GM18870 (cell line): ENCODE data around the gene KLHL14.

Experiments used
- ATAC-seq: cut with Tn5 transposase; IDR thresholded peaks from one replicate; pipeline ENCODE4 v1.9.1; 2021; ENCODE audit warnings: moderate library complexity; ENCODE audit not compliant: unreplicated experiment

The KLHL14 gene

DNA sequence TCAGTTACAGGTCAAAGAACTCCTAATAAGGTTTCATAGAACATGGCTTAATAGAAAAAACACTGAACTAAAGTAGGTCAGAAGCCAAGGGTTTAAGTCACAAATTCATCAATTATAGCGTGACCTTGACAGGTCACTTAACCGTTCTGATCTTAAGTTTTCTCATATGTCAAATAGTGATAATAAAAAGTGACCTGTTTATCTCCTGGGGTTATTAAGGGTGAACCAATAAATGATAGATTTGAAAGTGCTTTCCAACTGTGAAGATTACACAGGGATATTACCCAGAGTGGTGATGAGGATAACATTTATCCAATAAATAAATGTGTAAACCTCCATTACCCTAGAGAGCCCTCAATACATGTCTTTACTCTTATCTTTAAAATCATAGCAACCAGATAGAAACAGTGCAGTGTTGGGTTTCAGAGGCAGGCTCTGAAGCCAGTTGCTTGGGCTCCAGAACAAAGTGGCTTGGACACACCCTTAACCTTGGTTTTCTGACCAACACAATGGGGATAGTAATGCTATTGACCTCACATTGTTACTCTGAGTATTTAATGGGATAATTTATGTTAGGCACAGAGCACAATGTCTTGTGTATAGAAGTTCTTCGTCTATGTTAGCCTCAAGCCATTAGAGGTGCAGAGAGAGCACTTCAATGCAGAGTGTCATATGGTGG, 48.6 kb downstream of the KLHL14 start:
- ATAC-seq, result no peak

DNA sequence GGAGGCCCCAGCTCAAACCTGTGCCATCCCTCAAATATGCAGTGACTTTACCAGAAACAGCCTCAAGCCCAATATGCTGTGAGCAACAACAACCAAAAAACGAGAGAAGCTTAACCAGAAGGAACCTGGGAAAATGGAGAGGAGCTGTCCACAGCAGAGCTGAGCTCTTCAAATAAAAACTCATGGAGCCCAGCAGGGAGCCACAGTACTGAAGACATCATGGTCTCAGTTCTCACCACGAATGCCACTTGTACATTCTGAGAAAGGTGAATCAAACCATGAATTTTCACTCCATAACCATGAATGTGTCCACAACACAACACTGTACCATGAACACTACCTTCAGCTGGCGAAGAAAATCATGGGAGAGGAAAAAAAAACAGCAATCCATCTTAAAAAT, 50.5 kb downstream of the KLHL14 start:
- ATAC-seq, result no peak

DNA sequence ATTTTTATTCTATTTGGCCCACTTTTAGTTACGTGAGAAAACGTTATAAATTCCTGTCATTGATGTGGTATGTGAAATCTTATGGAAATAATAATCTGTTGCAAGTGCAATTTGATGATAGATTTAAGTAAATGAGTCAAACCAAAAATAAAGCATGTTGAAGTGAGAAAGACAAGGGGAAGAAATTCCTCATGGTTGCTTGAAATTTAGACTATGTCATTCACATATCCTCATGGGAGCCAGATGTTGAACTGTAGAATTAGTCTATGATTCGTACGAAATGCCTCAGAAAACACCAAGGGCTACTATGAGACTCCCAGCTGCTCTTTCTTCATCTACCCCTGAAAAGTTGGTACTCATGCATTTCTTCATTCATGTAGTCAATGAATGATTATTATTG, 55.7 kb downstream of the KLHL14 start:
- no peak for ATAC-seq

DNA sequence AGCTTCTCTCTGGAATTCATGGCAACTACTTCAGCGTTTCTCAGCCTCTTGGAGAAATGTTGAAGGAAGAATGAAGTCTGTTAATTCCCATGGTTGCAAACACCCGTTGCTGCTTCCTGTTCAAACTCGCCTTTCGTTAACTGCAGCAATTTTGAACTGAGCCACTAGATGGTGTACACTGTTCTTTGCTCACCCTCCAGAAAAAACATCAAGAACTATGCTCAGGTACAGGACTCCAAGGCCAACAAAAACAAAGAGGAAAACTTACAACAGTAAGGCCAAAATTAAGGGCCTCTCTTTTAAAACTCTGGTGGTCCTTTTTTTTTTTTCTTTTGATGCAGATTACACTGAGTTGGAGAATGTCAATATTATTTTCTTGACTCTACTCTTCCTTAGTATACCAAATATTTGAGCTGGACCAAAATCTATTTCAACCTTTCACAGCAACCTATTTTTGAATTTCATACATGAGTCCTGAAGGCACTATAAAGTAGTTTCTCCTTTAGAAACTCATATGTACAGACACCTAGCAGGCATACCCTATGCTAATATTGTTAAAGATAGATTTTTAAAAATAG, 58.2 kb downstream of the KLHL14 start:
- peak; percentile 95 for ATAC-seq

DNA sequence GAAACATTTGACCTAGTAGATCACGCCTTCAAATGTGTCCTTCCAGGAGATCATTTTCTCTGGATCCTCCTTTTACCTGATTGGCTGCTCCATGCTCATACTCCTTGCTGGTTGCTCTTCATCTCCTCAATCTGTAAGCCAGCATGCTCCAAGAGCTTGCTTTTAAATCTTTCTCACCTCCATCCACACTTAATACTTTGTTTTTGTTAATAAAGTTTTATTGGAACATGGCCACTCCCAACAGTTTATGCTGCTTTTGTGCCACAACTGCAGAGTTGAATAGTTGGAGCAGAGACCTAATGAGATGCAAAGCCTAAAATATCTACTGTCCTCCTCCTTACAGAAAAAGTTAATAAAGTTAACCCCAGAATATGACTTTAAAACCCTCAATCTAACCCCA, 60.0 kb downstream of the KLHL14 start:
- no peak for ATAC-seq

DNA sequence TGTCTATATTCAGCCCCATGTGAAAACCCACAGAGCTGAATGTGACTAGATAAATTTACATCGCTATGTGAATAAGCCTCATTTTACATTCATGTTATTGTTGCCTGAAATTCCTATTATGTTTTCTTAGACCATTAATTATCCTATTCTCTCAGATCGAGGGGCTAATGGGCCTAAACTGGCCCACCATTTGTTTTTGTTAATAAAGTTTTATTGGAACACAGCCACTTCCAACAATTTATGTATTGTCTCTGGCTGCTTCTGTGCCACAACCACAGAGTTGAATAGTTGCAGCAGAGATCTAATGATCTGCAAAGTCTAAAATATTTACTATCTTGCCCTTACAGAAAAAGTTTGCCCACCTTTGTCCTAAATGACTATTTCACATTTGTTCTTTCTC, 61.0 kb downstream of the KLHL14 start:
- ATAC-seq, result no peak

DNA sequence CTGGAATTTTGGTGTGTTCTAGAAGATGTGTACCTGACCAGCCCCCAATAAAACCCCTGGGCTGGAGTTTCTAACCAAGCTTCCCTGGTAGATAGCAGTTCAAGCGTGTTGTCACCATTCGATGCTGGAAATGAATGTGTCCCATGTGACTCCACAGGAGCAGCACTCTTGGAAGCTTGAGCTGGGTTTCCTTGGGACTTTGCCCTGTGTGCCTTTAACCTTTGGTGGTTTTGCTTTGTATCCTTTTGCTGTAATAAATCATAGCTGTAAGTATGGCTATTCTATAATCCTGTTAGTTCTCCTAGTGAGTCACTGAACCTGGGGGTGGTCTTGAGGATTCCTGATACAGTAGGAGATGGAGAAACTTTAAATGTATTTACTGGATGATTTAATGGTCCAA, 65.2 kb downstream of the KLHL14 start:
- no peak for ATAC-seq

DNA sequence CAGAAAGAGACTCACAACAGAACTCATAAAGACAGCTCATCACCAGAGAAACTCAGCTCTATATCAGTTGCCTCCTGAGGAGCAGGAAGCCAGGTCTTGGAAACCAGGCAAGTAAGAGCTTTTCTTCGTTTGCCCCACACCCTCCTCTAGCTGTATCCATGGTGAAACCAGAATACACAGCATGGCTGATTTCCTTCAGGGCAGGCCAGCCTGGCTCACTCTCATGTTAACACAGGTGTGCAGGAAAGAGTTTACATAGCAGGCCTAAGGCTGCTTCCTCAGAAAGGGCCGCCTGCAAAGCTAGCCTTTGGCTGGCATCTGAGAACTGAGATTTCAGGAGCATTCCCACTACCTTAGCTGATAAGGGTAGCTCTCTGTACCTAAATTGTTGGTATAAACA, 65.7 kb downstream of the KLHL14 start:
- ATAC-seq, result no peak

DNA sequence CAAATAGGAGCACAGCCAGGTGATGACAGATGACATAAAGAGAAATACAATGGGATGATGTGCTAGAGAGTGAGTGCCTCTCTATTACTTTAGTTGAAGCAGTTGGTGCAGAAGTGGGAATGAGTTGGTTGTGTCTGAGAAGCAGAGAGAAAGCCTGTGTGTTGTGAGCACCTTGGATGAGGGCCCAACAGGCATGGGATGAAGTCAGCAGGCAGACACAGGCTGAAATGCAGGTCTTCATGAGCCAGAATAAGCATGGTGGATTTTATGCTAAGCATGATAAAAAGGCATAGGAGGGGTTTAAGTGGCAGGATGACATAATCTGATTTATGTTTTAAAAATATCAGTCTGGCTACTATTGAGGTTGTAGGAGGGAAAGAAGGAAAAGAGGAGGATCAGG, 71.5 kb downstream of the KLHL14 start:
- ATAC-seq, result no peak

DNA sequence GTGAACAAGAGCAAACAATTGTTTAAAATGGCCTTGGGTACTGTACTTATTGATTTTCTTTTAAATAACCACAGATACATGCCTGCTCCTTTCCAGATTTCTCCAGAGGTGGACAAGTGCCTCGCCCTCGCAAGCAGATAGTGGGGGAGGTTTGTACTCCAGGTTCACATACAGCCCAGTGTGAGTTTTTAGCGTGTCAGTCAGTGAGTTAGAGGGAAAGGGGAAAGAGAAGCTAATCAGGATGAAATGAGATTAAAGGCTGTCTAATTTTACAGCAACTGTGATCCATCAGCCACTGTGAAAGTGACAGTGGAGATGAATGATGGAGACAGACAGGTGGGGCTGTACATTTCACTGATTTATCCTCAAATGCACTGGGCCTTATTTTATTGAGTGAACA, 74.7 kb downstream of the KLHL14 start:
- ATAC-seq, result no peak

DNA sequence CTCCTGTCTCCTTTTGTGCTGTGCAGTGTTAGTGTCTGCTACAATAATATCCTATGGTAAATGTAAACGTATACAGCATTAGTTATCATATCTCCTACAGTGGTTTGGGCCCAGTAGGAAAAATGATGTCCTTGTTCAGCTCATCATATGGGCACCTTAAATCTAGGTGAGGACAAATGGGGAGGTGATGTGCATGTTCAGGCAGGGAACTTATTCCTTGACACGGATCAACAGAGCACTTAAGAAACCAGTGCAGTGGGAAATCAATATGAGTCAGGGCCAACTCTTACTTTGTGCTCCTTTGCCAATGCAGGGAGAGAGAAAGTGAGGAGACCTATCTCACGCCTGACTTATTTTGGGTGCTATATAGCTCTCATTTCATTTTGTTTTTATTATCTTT, 76.4 kb downstream of the KLHL14 start:
- no peak for ATAC-seq

DNA sequence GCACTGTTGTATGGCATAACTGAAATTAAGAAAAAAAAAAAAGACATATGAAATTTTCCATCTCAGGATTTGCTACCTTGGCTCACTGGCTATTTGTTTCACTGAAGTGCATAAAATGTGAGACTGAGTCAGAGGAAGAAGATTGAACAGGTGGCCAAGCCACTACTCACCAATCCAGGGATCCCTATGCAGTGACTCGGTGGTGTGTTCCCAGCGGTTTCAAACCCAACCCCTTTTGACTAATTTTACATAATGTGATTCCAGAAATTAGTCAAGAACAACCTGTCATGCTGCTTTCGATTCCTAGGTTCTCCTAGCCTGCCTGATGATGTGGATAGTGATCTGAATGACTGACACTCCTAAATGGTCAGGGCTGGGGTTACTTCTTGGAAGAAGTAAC, 77.3 kb downstream of the KLHL14 start:
- ATAC-seq, result no peak

DNA sequence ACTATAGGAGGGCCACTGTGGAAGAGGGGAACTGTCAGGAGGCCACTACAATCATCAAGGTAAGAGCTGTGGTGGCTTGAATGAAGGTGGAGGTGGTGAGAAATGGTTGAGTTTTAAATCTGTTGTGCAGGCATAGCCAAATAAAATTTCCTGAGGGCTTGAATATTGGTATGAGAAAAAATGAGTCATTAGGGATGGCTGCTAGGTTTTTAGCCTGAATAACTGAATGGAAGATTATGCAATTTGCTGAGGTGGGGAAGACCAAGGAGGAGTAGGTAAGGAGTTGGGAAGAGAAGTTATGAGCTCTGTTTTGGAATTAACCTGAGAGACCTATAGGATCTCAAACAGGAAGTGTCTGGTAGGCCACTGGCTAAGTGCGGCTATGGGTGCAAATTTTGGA, 84.0 kb downstream of the KLHL14 start:
- ATAC-seq, result no peak

DNA sequence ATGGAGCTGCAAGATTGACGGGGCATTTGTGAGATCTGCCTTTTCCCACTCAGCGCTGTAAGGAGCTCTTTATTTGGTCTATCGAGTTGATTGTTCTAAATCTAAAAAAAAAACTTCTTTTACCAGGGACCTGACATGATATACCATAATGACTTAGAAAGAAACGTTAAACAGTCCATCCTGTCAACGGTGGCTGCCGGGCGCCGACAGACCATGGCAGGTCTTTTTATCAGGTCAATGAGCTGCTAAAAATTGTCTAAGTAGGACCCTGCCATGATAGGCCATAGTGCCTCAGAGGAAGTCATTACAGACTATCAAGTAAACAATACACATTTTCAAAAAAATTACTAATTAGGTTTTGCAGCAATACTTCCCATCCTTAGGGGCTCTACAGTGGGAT, 87.9 kb downstream of the KLHL14 start:
- ATAC-seq, result no peak

DNA sequence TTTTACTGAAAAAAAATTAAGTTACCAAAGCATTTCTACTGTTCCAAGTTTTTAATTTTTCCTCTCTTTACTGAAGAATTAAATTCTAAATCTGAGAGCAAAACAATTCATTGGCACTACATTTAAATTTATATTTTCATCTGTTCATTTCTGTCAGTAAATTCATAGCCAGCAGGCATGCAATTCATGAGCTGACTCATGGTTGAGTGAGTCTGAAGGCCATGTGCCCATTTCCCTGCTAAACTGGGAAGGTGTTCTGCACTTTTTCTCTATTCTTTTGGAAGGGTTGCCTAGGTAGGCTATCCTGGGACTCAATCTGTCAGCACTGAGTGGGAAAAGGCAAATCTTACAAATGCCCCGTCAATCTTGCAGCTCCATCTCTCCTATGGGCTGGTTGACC, 88.7 kb downstream of the KLHL14 start:
- no peak for ATAC-seq

DNA sequence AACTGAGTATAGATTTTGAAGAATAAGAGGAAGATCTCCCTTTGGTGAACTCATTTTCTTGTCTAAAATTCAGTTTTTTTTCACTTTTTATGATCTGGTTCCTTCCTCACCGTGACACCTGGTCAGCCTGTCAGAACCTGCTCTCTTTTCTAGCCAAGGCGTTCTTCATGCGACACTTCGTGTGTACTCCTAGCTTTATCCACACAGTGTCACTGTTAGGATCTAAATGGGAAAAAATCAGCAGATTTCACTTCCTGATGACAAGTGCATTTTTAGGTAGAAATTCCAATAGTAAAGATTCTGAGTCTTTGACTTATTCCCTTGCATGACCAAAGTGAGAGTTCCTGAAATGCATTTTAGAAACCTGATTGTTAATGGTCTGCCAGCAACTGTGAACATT, 89.8 kb downstream of the KLHL14 start:
- ATAC-seq, result no peak

DNA sequence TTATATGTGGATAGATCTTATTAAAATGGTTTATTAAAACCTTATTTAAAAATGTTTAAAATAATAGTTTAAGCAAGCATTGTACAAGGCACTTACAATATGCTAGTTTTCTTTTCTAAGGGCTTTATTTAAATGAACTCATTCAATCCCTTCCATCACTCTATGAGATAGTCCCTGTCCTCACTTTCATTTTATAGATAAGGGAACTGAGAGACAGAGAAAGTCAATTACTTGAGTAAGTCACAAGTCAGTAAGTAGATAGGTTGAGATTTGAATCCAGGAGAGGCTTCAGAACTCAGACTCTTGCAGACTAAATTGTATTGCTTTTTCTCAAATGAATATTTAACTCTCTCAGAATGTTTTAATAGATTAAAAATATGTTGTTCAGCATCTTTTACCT, 95.2 kb downstream of the KLHL14 start:
- ATAC-seq, result no peak

DNA sequence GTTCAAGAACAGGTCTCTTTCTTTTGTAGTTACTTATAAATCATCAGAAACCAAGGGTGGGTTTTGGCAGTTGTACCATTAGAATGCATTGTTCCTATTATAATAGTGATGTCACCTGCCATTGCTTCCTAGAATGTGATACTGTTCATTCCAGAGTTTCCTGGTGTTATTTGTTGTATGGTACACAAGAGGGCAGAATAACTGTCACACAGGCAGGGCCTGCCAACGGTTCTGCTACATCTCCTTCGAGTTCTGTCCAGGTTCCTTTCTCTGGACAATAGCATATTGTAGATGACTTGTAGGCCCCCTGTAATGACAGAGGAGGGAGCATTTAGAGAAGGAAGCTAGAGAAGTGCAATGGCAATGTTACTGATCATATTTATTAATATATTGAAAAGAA, 98.3 kb downstream of the KLHL14 start:
- ATAC-seq, result no peak

DNA sequence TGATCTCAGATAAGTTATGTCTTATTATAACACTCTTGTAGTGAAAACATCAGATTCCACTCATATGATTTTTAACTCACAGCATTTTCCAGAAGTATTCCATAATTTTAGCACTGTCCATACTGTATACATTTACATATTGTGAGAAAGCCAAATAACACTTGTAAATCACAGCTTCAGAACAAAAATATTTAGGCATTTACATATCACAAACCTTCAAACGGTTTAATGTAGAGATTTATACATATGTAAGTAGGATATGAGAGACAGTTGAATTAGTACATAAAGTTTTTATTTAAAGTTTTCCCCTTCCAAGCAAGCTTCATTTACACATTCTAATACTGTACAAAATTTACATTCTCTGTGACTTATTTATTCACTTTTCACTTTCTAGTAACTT, 100.4 kb downstream of the KLHL14 start:
- no peak for ATAC-seq

DNA sequence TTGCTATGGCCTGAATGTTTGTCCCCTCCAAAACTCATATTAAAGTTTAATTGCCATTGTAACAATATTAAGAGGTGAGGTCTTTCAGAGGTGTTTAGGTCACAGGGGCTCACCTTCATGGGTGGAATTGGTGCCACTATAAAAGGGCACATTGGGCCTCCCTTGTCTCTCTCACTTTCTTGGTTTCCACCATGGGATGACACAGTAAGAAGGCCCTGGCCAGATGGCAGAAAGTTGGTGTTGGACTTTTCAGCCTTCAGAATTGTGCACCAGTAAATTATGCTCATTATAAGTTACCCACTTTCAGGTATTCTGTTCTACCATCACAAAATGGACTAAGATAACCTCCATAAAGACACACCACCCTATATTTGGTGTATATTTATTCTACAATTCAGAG, 102.1 kb downstream of the KLHL14 start:
- no peak for ATAC-seq

DNA sequence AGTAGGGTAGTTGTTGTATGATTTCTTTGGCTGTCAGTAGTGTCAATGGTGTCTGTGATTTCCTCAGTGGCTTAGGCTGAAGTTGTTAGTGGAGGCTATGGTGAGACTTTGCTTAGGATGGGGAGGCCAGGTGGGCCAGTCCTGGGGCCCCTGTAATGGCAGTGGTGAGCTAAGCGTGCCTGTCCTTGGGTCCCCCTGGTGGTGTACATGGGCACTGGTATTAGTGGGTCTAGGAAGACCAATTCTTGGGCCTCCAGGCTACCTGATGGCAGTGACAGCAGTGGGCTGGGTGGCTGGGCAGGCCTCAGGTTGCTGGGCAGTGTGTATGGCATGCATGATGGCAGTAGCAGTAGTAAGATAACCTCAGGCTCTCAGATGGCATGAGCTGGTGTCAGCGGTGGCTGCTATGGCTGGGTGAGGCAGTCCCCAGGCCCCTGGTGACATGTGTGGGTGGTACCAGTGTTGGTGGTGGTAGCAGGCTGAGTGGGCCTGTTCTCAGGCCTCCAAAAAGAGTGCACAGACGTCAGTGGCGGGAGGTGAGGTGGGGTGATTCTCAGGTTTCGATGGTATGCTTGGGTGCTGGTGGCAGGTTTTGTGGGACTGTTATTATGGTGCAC, 103.2 kb downstream of the KLHL14 start:
- no peak for ATAC-seq

DNA sequence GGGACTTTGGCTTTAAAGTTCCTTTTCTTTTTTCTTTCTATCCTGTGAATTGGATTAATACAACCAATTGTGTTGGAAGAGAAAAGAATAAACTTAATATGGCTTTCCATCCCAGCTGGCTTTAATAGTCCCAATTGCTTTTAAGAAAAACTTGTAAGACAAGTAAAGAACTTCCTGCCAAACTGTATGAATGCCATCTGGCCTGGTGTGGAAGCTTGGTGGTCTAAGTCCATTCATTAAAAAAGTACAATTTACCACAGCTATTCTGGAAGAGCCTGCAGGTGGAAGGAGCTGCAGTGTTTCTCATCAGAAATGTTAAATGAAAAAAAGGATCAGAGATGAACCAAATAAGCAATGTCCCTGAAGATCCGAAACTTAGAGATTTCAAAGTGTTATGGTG, 103.9 kb downstream of the KLHL14 start:
- no peak for ATAC-seq
